Breast epithelium (tissue), 3 donors: Measurements from ENCODE around the gene CFAP68. TPM values are rescaled to one million over a fixed set of nuclear protein-coding genes. Genes with fewer than 3 reads are reported as not detected.

Experiments used
- total RNA-seq, 3 donors: library from RNA; depleted of rRNA; stranded (reverse); fragments of >200 nt; gene quantifications; one replicate each; pipeline ENCODE4 v1.1.0, GENCODE V29; 2016

The CFAP68 gene
- total RNA-seq, 3 donors from 2014 or later: 29.6 to 35.1 (median 31.2) TPM

Other genes starting within 250 kb of the CFAP68 start
- 10 to 100 TPM; 32.0 to 35.3 (median 34.7) TPM for gene PPP2R1B, start 113.2 kb upstream of the CFAP68 start, total RNA-seq
- gene ALG9, start 8.0 kb upstream of the CFAP68 start, total RNA-seq: 10 to 100 TPM; 31.8 to 46.2 (median 43.9) TPM
- gene FDXACB1, start 376 bp upstream of the CFAP68 start, total RNA-seq: 1 to 10 TPM; 1.6 to 3.7 (median 3.3) TPM
- 100 to 1,000 TPM; 132 to 299 (median 271) TPM for gene CRYAB, start 32.2 kb downstream of the CFAP68 start, total RNA-seq
- 1 to 10 TPM in 2 of 3 donors, under 1 TPM in 1; 0.98 to 2.1 (median 1.2) TPM for gene HSPB2, start 33.2 kb downstream of the CFAP68 start, total RNA-seq
- gene C11orf52, start 39.4 kb downstream of the CFAP68 start, total RNA-seq: 10 to 100 TPM in 2 of 3 donors, 1 to 10 TPM in 1; 7.5 to 40.5 (median 19.0) TPM
- gene DIXDC1, start 57.8 kb downstream of the CFAP68 start, total RNA-seq: 10 to 100 TPM; 38.9 to 53.9 (median 45.2) TPM
- gene DLAT, start 145.9 kb downstream of the CFAP68 start, total RNA-seq: 10 to 100 TPM; 26.9 to 30.9 (median 27.5) TPM
- gene PIH1D2, start 194.5 kb downstream of the CFAP68 start, total RNA-seq: 1 to 10 TPM; 1.3 to 5.4 (median 3.3) TPM
- gene NKAPD1, start 194.8 kb downstream of the CFAP68 start, total RNA-seq: 10 to 100 TPM; 13.1 to 16.1 (median 14.7) TPM
- gene TIMM8B, start 207.2 kb downstream of the CFAP68 start, total RNA-seq: 10 to 100 TPM; 31.9 to 48.8 (median 40.5) TPM
- 100 to 1,000 TPM; 108 to 122 (median 109) TPM for gene SDHD, start 207.3 kb downstream of the CFAP68 start, total RNA-seq